Measurements from ENCODE around the gene ZNF518B. TPM values are rescaled to one million over a fixed set of nuclear protein-coding genes. Genes with fewer than 3 reads are reported as not detected.

The ZNF518B gene
- total RNA-seq, 1 experiment from 2014 or later = 38.7 TPM

DNA sequence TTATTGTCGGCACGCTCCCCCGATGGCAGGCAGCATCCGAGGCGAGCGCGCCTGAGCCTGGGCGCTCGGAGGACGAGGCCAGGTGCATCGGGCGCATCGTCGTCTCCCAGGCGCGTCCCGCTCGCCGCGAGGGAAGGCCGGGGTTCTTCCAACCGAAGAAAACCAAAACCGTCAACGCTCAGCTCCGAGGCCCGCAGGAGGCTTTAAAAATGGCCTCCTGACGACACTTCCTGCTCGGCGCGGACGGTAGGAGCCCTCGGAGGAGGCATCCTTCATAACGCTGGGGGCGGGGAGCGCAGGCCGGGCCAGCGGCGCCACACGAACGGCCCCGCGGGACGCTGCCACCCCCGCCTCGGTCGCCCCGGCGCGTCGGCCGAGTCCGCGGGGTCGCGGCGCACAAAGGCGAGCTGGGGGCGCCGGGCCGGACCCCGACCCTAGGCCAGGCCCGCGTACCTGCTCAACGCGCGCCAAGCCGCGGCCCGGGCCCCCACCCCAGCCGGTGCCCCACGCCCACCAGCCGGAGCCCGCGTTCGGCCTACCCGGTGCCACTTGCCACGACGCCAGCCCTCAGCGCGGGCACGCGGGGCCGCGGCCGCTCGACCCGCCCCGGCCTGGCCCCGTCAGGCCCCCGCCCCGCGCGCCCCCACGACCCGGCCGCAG lies 501 bp downstream of the ZNF518B start:
- Histone ChIP-seq H3K4me2 (ENCODE audit: low read length) (peak overlapping the region; percentile 97), H3K36me3 (ENCODE audit: control insufficient read depth in 1 of 2, insufficient read depth in 2 of 2, low read length in 2 of 2) (peaks cover 23 to 29% of the 10 kb centered on the region in 2 experiments; a peak in 3 of 4 replicates), H3K4me1 (ENCODE audit: control insufficient read depth in 1 of 2, insufficient read depth in 2 of 2, low read length in 2 of 2) (peaks cover 5 to 25% of the 10 kb centered on the region in 2 experiments; a peak in 3 of 4 replicates), H3K27ac (ENCODE audit: low read depth, low read length) (peak overlapping the region; percentile 77; the same call in 1 of the 2 replicates), H3K27me3 (ENCODE audit: insufficient read depth, low read length) (no peaks in the 10 kb centered on the region), H3K9me3 (ENCODE audit: control insufficient read depth in 1 of 2, insufficient read depth in 1 of 2, low read depth in 1 of 2, low read length in 2 of 2) (no peaks in the 10 kb centered on the region), H3K9me2 (ENCODE audit: insufficient read depth) (no peaks in the 10 kb centered on the region), H3K4me3 (replicated peaks in 1 of 2; ENCODE audit: low read depth in 1 of 2, low read length in 2 of 2) (peak overlapping the region; percentile 62 to 75), H2AFZ (ENCODE audit: low read depth, low read length, poor library complexity, severe bottlenecking) (no peak overlapping the region), H3K79me2 (ENCODE audit: insufficient read depth, low read length) (peaks cover 46% of the 10 kb centered on the region), H3K9ac (ENCODE audit: low read length) (peak overlapping the region; percentile 59), H4K20me1 (ENCODE audit: insufficient read depth) (peaks cover 3% of the 10 kb centered on the region; the same call in 1 of the 2 replicates)
- peak; percentile 19 for DNase-seq (ENCODE audit: low read depth, low spot score)
- POLR2A ChIA-PET = interaction anchor here (2.0 kb wide), 1 partner anchor 340 kb away, joined by 5 read pairs; the partner anchor contains the start of gene WDR1
- BruUV-seq (replicated peaks) = no TSS peak
- CTCF ChIA-PET = no interaction called here
- intact Hi-C loops (cut with micrococcal nuclease) = no loop called here
- ATAC-seq = peak; percentile 79
- RAD21 ChIA-PET (ENCODE audit: low non-redundant PET in 1 of 2, low total read pairs in 2 of 2, uncharacterized antibody in 2 of 2, unreplicated experiment in 2 of 2) = no interaction called here
- TF ChIP-seq RAD21 (IDR thresholded peaks at IDR 0.05; ENCODE audit: low read depth) (no peak), SP1 (IDR thresholded peaks at IDR 0.05; ENCODE audit: low read depth) (no peak), CBX3 (IDR thresholded peaks at IDR 0.05; ENCODE audit: low read depth) (no peak), POLR2AphosphoS5 (IDR thresholded peaks at IDR 0.05; ENCODE audit: low read depth, low read length) (no peak), POLR2A (IDR thresholded peaks at IDR 0.05; ENCODE audit: borderline replicate concordance, extremely low read depth, insufficient read depth, insufficient read length) (no peak), JUND (IDR thresholded peaks at IDR 0.05) (no peak), ELF1 (IDR thresholded peaks at IDR 0.05; ENCODE audit: borderline replicate concordance, low read depth) (no peak), ZFX (IDR thresholded peaks at IDR 0.05) (peak; percentile 96), EZH2phosphoT487 (IDR thresholded peaks at IDR 0.05; ENCODE audit: borderline replicate concordance) (no peak), ZNF274 (IDR thresholded peaks at IDR 0.05; ENCODE audit: low read depth, low read length) (no peak), FOSL1 (IDR thresholded peaks at IDR 0.05; ENCODE audit: low read depth) (no peak), EZH2 (IDR thresholded peaks at IDR 0.05) (no peak), MAX (IDR thresholded peaks at IDR 0.05) (peak; percentile 58), REST (IDR thresholded peaks at IDR 0.05; ENCODE audit: low read depth) (no peak), SIN3A (IDR thresholded peaks at IDR 0.05; ENCODE audit: low read depth) (no peak), EGR1 (IDR thresholded peaks at IDR 0.05; ENCODE audit: low read depth) (no peak), TCF7L2 (IDR thresholded peaks at IDR 0.05; ENCODE audit: borderline replicate concordance, extremely low read depth, insufficient read depth, insufficient read length) (no peak), YY1 (IDR thresholded peaks at IDR 0.05; ENCODE audit: extremely low read depth, insufficient replicate concordance, low read depth, low read length) (peak; percentile 85), SRF (IDR thresholded peaks at IDR 0.05; ENCODE audit: low read depth) (no peak), CEBPB (IDR thresholded peaks at IDR 0.05; ENCODE audit: low read depth) (no peak)
- TF ChIP-seq, protein P1, sequence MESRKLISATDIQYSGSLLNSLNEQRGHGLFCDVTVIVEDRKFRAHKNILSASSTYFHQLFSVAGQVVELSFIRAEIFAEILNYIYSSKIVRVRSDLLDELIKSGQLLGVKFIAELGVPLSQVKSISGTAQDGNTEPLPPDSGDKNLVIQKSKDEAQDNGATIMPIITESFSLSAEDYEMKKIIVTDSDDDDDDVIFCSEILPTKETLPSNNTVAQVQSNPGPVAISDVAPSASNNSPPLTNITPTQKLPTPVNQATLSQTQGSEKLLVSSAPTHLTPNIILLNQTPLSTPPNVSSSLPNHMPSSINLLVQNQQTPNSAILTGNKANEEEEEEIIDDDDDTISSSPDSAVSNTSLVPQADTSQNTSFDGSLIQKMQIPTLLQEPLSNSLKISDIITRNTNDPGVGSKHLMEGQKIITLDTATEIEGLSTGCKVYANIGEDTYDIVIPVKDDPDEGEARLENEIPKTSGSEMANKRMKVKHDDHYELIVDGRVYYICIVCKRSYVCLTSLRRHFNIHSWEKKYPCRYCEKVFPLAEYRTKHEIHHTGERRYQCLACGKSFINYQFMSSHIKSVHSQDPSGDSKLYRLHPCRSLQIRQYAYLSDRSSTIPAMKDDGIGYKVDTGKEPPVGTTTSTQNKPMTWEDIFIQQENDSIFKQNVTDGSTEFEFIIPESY (IDR thresholded peaks at IDR 0.05; ENCODE audit: extremely low read depth, insufficient replicate concordance, low read length) = no peak
- TF ChIP-seq, protein P2, sequence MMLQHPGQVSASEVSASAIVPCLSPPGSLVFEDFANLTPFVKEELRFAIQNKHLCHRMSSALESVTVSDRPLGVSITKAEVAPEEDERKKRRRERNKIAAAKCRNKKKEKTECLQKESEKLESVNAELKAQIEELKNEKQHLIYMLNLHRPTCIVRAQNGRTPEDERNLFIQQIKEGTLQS (IDR thresholded peaks at IDR 0.05) = no peak
